GM19239 (cell line): ENCODE data around the gene ZNF410.
A peak's percentile ranks its signal among the peaks of the same experiment; 100 is the strongest.
"Not testable (repeated sequence)": the region's sequence is repeated elsewhere in the genome, so short reads cannot be mapped to it uniquely, and the experiment has no call there.

Experiments used
- DNase-seq: peaks from one replicate; pipeline ENCODE4 v3.0.0; 2011; ENCODE audit warnings: low spot score; ENCODE audit not compliant: insufficient read length
- FAIRE-seq: peaks from 2 replicates; lab custom pipeline; 2011; peaks lifted over from hg19 to GRCh38; lab: Jason Lieb, UNC

ZNF410 gene

DNA sequence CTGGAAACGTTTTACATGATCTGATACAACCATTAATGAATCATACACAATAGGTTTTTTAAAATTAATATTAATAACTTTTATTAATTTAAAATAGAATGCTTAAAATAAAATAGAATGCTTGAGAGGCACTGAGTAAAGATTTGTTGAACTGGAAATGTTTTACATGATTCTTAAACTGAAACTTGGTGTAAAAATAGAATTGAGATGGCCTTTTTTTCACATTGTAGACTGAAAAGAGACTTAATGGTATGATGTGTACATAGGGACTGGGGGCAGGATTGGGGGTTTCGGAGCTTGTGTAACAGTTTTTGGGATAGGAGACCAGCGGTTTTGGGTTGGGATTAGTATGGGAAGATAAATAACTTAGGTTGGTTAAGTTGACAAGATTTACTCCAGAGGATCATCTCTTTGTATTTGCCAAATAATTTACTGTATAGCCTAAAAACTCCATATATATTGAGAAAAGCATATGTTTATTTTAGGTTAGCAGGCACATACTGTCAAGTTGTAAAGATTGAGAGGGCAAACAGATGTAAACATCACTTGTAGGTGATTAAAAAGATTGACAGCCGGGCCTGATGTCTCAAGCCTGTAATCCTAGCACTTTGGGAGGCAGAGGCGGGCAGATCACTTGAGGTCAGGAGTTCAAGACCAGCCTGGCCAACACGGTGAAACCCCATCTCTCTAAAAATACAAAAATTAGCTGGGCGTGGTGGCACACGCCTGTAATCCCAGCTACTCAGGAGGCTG lies 2.0 kb upstream of the ZNF410 start:
- no peak for FAIRE-seq

DNA sequence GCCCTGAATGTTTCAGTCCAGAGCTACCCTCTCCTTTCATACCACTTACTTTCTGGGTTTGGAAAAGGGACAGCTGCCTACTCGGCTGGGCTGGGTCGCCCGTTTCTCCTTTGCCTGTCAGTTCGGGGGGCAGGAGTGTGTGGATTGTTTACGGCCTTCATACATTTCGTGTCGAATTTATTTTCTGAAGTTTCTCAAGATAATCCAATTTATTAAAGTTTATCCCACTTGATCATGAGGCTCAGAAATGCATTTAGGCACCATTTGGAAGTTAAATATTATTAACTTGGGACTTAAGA lies 608 bp downstream of the ZNF410 start:
- DNase-seq (no peak), FAIRE-seq (no peak)

More for the DNA sequence above, 2.0 kb upstream of the ZNF410 start:
- no peak for DNase-seq

DNA sequence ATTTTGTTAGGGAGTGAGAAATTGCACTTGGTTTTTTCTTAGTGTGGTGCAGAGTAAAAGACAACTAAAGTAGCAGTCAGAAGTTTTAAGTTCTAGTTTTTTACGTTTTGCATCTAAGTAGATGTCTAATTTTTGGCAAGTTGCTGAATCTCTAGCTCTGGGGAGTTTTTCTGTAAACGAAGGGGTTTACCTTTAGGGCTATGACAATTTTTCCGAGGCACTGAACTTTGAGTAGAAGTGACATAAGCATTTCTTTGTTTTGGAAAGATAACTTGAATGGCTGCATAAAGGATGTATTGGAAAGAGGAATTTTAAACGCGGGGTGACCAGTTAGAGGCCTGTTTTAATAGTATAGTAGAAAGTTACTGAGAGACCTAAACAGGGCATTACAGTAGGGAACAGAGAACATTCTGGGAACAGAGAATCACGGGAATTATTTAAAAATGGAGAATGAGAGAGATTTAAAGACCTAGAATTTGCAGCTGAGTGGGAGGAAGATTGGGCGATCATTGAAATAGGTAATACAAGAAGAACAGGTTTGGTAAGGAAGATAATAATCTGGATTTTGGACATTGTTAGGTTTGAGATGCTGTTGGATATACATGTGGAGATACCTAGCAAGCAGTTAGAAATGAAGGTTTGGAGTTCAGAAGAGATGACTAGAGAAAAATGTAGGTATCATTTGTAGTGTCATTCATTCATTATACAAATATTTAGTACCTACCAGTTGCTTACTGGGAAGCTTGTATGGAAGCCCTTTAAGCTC lies 1.2 kb downstream of the ZNF410 start:
- DNase-seq (no peak), FAIRE-seq (peak; percentile 48)

DNA sequence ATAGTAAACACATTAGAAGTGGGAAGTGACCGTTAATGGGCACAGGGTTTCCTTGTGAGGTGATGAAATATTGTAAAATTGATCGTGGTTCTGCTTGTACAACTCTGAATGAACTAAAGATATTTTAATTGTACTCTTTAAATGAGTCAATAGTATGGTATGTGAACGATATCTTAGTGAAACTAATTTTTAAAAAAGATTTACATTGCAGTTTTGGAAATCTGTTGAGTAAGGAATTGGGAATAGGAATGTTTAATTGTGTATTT lies 1.7 kb downstream of the ZNF410 start:
- no peak for FAIRE-seq
- no peak for DNase-seq

DNA sequence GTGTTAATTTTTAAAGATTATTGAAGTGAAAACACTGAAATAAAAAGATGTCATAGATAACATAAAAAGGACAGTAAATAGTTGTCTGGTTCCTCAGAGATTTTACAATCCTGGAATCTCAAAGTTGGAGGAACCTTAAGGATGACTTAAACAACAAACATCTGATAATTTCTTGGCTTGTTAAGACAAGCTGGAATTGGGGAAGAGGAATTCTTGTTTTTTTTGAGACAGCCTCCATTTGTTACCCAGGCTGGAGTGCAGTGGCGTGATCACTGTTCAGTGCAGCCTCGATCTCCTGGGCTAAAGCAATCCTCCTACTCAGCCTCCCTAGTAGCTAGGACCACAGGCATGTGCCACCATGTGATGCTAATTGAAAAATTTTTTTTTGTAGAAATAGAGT lies 2.3 kb downstream of the ZNF410 start:
- DNase-seq (no peak), FAIRE-seq (no peak)

DNA sequence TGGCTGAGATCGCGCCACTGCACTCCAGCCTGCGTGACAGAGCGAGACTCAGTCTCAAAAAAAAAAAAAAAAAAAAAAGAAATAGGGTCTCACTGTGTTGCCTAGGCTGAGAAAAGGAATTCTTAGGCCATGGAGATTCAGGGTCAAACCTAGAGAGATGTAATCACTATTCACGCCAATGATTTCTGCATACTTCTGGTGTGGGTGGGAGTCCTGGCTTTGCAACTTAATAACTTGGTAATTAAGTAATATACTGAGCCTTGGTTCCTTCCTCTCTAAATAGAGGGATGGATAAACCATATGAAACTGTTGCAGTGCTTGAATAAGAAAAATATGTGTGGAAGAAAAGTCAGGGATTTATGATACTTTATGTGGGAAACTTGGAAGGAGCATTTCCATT lies 2.7 kb downstream of the ZNF410 start:
- FAIRE-seq: no peak
- no peak for DNase-seq

DNA sequence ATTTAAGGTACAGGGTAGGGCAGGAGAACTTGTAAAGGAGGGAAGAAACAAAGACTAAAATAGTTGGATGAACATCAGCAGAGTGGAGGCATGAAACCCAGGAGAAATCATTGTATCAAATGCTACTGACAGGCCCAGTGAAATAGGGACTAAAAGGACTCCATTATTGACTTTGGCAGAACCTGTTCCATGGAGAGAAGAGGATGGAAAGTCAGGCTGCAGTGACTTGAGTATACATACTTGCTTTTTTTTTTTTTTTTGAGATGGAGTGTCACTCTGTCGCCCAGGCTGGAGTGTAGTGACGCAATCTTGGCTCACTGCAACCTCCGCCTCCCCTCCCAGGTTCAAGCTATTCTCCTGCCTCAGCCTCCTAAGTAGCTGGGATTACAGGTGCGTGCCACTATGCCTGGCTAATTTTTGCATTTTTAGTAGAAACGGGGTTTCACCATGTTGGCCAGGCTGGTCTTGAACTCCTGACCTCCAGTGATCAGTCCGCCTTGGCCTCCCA lies 7.6 kb downstream of the ZNF410 start:
- FAIRE-seq, DNase-seq: not testable (repeated sequence)

DNA sequence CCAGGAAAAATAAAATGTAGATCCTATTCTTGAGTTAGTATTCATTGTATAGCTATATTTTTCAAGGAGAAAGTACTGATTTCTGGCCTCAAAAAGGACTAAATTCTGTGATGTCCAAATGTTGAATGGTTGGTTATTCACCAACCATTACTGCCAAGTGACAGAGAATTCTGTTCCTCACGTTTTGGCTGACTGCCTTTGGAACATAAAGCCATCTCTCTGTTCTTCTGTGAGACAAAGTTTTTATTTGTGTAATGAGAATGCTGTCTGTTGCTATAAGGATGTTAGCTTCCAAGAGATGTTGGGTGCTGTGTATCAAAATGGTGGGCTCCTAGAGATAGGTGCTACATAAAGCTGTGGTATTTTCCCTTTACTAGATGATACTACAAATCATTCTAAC lies 9.3 kb downstream of the ZNF410 start:
- DNase-seq (no peak), FAIRE-seq (no peak)

DNA sequence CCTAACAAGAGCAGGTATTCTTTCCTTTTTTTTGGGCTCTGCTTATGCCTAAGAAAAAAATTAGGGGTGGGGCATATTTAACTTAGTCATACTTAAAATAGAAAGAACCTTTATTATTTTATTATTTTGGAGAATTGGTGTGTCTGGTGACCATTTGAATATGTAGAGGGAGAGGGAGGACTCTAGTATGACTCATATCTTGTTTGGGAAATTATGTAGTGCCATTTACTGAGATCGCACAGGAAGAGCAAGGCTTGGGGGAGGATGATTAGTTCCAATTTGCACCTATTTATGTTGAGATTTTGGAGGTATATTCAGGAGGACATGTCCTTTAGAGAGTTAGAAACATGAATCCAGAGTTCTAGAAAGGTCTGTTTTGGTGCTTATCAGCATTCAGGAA lies 9.9 kb downstream of the ZNF410 start:
- DNase-seq (no peak), FAIRE-seq (no peak)

DNA sequence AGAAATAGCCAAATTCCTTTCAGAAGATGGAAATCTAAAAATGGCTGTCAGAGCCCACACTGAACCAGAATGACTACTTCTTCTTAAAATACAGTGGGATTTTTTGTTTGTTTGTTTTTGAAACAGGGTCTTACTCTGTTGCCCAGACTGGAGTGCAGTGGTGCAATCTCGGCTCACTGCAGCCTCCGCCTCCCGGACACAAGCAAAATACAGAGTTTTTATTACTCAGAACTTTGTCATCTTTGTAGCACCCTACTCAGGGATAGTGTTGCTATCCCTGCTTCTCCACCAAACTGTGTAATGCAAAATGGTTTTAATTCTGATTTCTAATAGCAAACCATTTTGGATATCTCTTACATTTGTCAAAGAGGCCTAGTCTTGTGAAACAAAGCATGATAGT lies 16.4 kb downstream of the ZNF410 start:
- FAIRE-seq (no peak), DNase-seq (no peak)

DNA sequence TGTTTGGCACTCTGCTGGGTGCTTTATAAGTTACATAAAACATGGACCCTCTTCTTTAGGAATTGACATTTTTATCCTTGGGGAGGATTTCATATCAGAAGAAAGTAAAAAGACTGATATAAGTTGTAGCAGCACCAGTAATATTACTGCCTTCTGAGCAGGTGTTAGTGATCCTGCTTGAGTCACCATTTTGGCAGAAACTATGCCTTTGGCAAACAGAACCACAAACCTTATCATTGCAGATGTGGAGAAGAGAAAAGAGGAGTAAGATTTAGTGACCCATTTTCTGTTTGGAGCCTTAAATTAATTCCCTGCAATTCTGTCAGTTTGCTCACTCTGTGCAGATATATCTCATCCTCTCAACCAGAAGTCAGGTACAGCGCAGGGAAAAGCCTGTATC lies 23.0 kb downstream of the ZNF410 start:
- no peak for DNase-seq
- no peak for FAIRE-seq

DNA sequence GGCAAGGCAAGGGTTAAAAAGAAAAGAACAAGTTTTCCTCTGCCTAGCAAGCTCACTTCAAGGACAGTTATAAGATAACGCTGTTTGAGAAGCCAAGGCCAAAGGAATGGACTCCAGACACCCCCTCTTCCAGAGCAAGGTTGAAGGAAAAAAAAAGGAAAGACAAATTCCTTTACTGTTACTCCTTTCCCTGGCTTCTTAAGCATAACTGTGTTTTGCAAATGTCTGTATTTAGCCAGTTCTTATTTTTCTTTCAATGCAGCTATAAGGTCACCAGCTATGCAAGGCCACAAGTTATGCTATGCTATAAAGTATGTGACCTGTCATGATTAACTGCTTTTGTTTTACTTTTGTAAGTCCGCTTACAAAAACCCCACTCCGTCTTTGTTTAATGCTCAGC lies 26.6 kb downstream of the ZNF410 start:
- no peak for FAIRE-seq
- no peak for DNase-seq

DNA sequence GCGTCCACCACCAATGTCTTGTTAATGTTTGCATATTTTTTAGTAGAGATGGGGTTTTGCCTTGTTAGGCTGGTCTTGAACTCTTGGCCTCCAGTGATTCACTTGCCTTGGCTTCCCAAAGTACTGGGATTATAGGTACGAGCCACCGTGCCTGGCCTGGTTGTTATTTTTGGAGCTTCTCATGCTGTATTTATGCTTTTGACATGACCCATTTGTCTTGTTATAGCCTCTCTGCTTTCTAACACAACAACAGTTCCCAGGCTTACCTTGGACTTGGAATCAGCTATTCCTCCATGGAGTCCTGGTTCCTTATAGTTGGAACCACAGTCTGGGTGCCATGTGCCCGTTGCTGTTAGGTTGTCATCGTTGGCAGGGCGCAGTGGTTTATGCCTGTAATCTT lies 29.7 kb downstream of the ZNF410 start:
- DNase-seq: no peak

DNA sequence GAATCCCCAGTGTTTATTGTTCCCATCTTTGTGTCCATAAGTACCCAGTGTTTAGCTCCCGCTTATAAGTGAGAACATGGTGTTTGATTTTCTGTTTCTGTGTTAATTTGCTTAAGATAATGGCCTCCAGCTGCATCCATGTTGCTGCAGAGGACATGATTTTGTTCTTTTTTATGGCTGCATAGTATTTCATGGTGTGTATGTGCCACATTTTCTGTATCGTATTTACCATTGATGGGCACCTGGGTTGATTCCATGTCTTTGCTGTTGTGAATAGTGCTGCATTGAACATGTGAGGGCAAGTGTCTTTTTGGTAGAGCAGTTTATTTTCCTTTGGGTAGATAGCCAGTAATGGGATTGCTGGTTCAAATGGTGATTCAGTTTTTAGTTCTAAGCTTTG lies 32.8 kb downstream of the ZNF410 start:
- FAIRE-seq, DNase-seq: not testable (repeated sequence)

More for the DNA sequence above, 29.7 kb downstream of the ZNF410 start:
- FAIRE-seq: no peak

DNA sequence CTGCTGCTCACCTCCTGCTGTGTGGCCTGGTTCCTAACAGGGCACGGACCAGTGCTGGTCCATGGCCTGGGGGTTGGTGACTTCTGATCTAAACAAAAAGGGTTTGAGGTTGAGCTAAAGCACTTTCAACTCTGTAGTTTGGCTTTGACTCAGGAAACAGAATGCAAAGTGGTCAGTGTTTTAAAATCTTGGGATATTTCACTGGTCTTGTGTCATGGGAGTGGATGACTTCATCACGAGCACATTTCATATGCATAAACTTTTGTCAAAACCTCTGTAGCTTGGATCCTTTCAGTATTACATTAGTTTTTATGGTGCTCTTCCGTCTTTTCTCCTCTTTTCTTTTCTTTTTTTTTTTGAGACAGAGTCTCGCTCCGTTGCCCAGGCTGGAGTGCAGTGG lies 37.7 kb downstream of the ZNF410 start:
- DNase-seq (no peak), FAIRE-seq (no peak)

DNA sequence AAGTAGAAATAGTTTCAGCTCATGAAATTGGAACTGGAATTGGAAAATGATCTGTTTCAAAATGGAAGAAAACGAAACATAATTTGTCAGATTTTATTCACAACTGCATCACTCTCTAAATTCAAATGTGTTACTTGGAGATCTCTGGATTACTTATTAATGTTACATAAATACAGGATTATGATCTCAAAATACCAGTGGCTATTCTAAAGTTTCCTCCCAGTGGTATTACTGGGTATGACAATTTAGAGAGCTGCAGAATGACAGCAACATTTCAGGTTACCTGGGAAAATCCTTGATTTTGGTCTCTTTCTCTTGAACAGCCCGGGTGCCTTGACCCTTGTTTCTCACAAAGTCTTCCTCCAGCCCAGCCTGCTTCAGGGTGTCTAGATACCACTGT lies 49.0 kb downstream of the ZNF410 start:
- no peak for FAIRE-seq

DNA sequence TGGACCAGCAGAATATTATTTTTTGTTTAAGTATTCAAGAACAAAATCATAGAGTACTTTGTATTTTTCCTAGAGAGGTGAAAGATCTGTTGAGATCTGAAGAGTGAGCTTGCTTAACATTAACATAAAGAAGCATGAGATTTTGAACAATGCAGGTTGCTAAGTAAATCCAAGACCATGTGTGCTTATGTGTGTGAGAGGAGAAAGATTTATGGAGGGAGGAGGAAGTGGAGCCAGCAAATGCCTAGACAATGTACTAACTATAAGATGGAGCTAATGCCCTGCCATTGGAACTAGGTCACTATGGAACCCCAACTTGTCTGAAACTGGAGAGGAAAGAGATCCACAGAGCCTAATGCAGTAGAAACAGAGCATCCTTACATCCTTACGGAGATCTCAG lies 49.9 kb downstream of the ZNF410 start:
- no peak for FAIRE-seq
- DNase-seq: no peak

More for the DNA sequence above, 49.0 kb downstream of the ZNF410 start:
- DNase-seq: no peak

DNA sequence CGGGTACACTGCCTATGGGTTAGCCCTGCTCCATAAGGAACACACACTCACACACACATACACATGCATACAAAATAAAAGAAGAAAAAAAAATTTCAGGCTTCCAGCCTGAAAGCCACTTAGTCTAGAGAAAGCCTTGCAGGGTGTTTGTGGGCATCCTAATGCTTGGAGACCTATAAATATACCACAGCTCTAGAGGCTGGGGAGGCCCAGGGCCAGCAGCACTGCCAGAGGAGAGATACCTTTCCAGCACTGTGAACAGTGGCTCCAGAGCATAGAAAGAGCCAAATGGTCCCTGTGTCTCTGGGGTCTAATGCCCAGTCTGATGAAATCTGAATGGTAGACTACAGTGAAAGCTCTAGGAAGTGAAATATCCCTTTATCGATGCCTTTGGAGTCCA lies 50.4 kb downstream of the ZNF410 start:
- no peak for FAIRE-seq
- no peak for DNase-seq

DNA sequence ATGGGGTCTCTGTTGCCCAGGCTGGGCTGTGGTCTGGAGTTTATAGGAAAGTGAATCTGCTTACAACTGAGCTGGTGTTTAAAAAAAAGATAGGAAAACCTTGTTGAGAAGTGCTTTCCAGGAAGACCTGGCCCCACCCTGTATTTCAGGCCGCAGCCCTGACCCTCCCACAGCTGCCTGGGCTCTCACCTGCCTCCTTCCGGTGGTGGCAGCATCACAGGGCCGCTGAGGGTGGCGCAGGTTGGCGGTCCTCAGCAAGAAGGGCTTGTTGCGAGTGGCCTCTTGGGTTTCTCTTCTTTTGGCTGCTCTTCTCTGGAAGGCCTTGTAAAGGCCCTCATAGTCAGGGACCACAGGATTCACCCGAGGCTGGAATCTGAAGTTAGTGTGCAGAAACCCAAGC lies 55.5 kb downstream of the ZNF410 start:
- DNase-seq (no peak), FAIRE-seq (no peak)

DNA sequence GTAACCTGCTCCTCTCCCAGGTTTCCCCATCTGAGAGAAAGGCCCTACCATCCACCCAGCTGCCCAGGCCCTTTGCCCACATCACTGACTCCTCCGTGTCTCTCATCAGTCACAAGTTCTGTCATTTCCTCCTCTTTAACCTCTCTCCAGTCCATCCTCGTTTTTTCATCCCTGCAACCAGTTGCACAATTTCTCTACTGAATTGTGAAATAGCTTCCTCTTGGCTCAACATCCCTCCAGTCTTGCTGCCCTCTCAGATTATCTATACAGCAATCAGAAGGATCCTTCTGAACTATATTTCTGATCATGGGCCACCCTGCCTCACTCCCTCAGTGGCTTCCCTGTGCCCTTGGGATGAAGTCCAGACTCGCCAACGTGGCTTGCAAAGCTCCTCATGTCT lies 56.4 kb downstream of the ZNF410 start:
- DNase-seq (no peak), FAIRE-seq (no peak)

DNA sequence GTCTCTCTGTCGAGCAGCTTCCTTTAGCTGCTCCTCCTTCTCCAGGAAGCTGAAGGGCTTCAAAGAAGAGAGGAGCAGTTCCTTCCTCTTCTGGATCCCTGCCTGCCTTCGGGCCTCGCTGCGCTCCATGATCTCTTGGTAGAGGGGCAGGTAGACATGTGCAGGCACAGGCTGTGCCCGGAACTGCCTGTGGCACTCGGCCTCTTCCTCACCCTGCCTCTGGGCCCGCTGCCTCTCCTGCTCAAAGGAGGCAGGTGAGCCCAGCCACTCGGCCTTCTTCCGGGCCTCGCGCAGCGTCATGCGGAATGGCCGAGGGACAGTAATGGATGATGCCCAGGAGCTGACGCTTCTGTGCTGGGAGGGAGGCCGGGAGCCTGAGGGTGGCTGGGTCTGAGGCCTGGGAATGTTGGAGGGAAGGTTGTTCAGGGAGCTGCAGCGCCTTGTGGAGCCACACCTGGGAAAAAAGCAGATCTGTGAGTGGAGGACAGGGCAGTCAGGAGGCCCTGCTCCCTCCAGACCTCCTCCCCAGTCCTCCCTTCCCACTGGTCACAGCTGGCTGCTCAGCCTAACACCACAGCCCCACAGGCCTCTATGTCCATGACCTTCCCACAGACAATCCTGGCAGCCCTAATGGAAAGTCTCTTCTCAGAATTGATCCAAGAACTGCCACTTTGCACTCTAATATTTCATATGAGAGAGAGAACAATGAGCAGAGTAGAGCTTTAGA lies 57.9 kb downstream of the ZNF410 start:
- no peak for DNase-seq
- no peak for FAIRE-seq
